Smooth muscle cell of the brain vasculature (primary cell): Measurements from ENCODE around the gene TMEM176B.

ENCODE experiments used
- DNase-seq: peaks from one replicate; pipeline ENCODE4 v3.0.0-alpha.2; 2012; ENCODE audit warnings: low read depth, low spot score

Gene TMEM176B

GRCh38 chr7:150751702-150752101 lies 48.5 kb downstream of the TMEM176B start:
- no peak for DNase-seq

- DNase-seq, result no peak
Observed at GRCh38 chr7:150748376-150748775, 51.8 kb downstream of the TMEM176B start.

GRCh38 chr7:150746921-150747320 lies 53.2 kb downstream of the TMEM176B start:
- DNase-seq, result no peak

- no peak for DNase-seq
Observed at GRCh38 chr7:150745876-150746275, 54.3 kb downstream of the TMEM176B start.

GRCh38 chr7:150745086-150745485 lies 55.1 kb downstream of the TMEM176B start:
- DNase-seq, result no peak

- DNase-seq, result no peak
Observed at GRCh38 chr7:150744041-150744656, 56.0 kb downstream of the TMEM176B start.

- DNase-seq, result no peak
Observed at GRCh38 chr7:150742286-150742968, 57.7 kb downstream of the TMEM176B start.
